A549 (cell line): ENCODE data around the gene BCAS1. TPM values are rescaled to one million over a fixed set of nuclear protein-coding genes. Genes with fewer than 3 reads are reported as not detected.

Source experiments
- ATAC-seq, 2 experiments: fragments of 200-7000 bp in 1 of 2; fragments of >200 bp in 1 of 2; cut with Nextera tagmentation in 1 of 2; cut with Tn5 transposase in 1 of 2; 3 replicates each; pipeline versions ENCODE4 v1.8.0 to v1.9.1; 2018 to 2020; ENCODE audit warnings: mild to moderate bottlenecking in 1 of 2, moderate library complexity in 1 of 2
- CTCF ChIA-PET: fragments of 300-600 bp; sonication (Branson Sonifier 250); formaldehyde crosslinking; extraction: SDS; loops from one replicate; lab custom pipeline; 2021; ENCODE audit warnings: antibody characterized with exemption, inconsistent platforms; lab: Yijun Ruan, JAX
- POLR2A ChIA-PET: fragments of 350-600 bp; formaldehyde crosslinking; extraction: SDS; loops from one replicate; lab custom pipeline; 2021; ENCODE audit warnings: antibody characterized with exemption, inconsistent platforms; lab: Yijun Ruan, JAX
- DNase-seq, 2 experiments: peaks; one replicate each; pipeline versions ENCODE4 v3.0.0 to v3.0.0-alpha.2; 2011 to 2016; ENCODE audit warnings: low read depth in 1 of 2, low spot score in 1 of 2
- FAIRE-seq: peaks from 2 replicates; lab custom pipeline; 2011; peaks lifted over from hg19 to GRCh38; lab: Jason Lieb, UNC
- H3K27ac ChIP-seq, 2 experiments: fragments of >200 bp; sonication (Bioruptor Twin); formaldehyde crosslinking; 3 replicates each; pipeline ENCODE4 v1.5.1; 2016 to 2017
- H3K4me1 ChIP-seq: fragments of >200 bp; sonication (Bioruptor Twin); formaldehyde crosslinking; 3 replicates; pipeline ENCODE4 v1.6.1; 2016
- H3K4me2 ChIP-seq: fragments of >200 bp; sonication (Bioruptor Twin); formaldehyde crosslinking; 3 replicates; pipeline ENCODE4 v1.6.1; 2016
- H3K4me3 ChIP-seq: fragments of >200 bp; sonication (Bioruptor Twin); formaldehyde crosslinking; 3 replicates; pipeline ENCODE4 v1.5.1; 2016
- H3K9me3 ChIP-seq: fragments of >200 bp; sonication (Bioruptor Twin); formaldehyde crosslinking; 3 replicates; pipeline ENCODE4 v1.6.1; 2016
- ATOH8 ChIP-seq: fragments of 250-450 bp; sonication (Bioruptor Pico); IDR thresholded peaks from 2 replicates; pipeline ENCODE4 v1.5.0; 2020; ENCODE audit warnings: low read depth, mild to moderate bottlenecking, moderate library complexity
- CBX2 ChIP-seq: fragments of 200-600 bp; sonication (generic); IDR thresholded peaks from 2 replicates; pipeline ENCODE4 v1.6.1; 2016; ENCODE audit warnings: low read depth, mild to moderate bottlenecking, borderline replicate concordance
- CBX8 ChIP-seq: fragments of 200-600 bp; sonication (generic); IDR thresholded peaks from 2 replicates; pipeline ENCODE4 v1.6.1; 2016
- CHD4 ChIP-seq: fragments of 200-600 bp; sonication (generic); IDR thresholded peaks from 2 replicates; pipeline ENCODE4 v1.6.1; 2016; ENCODE audit warnings: antibody characterized with exemption, mild to moderate bottlenecking, borderline replicate concordance
- EHF ChIP-seq: fragments of 250-450 bp; sonication (Bioruptor Pico); IDR thresholded peaks from 2 replicates; pipeline ENCODE4 v1.5.0; 2020; ENCODE audit warnings: mild to moderate bottlenecking
- EP300 ChIP-seq, 2 experiments: fragments of >200 bp; sonication (Bioruptor Twin); formaldehyde crosslinking; IDR thresholded peaks; 2 replicates in 1 of 2; 3 replicates in 1 of 2; pipeline ENCODE4 v1.6.1; 2016 to 2017
- ESRRA ChIP-seq: fragments of 150-350 bp; IDR thresholded peaks from 2 replicates; pipeline ENCODE4 v1.6.1; 2014; ENCODE audit warnings: mild to moderate bottlenecking, low read length, borderline replicate concordance
- GATA3 ChIP-seq: IDR thresholded peaks from 2 replicates; pipeline ENCODE4 v1.6.1; 2012; ENCODE audit warnings: borderline replicate concordance
- HDAC2 ChIP-seq: fragments of 200-600 bp; sonication (generic); IDR thresholded peaks from 2 replicates; pipeline ENCODE4 v1.6.1; 2016
- HEYL ChIP-seq: fragments of 250-450 bp; sonication (Bioruptor Pico); IDR thresholded peaks from 2 replicates; pipeline ENCODE4 v1.8.0; 2021; ENCODE audit warnings: mild to moderate bottlenecking, moderate library complexity
- HOXB13 ChIP-seq: fragments of 250-450 bp; sonication (Bioruptor Pico); IDR thresholded peaks from 2 replicates; pipeline ENCODE4 v1.5.0; 2020; ENCODE audit warnings: low read depth, mild to moderate bottlenecking, moderate library complexity
- HOXB5 ChIP-seq: fragments of 250-450 bp; sonication (Bioruptor Pico); IDR thresholded peaks from 2 replicates; pipeline ENCODE4 v1.5.0; 2020; ENCODE audit warnings: mild to moderate bottlenecking, moderate library complexity
- KDM1A ChIP-seq: fragments of 200-600 bp; sonication (generic); IDR thresholded peaks from 2 replicates; pipeline ENCODE4 v1.6.1; 2016; ENCODE audit warnings: low read depth, mild to moderate bottlenecking
- MAZ ChIP-seq: fragments of 150-350 bp; IDR thresholded peaks from 2 replicates; pipeline ENCODE4 v1.6.1; 2014; ENCODE audit warnings: antibody characterized with exemption, low read depth, low read length, borderline replicate concordance
- NFE2L2 ChIP-seq: fragments of 150-350 bp; conservative IDR thresholded peaks from 2 replicates; pipeline ENCODE4 v1.6.1; 2014; ENCODE audit warnings: low read length
- NPAS2 ChIP-seq: fragments of 250-450 bp; sonication (Bioruptor Pico); IDR thresholded peaks from 2 replicates; pipeline ENCODE4 v1.8.0; 2022; ENCODE audit warnings: mild to moderate bottlenecking, moderate library complexity, borderline replicate concordance
- PBX3 ChIP-seq: IDR thresholded peaks from 2 replicates; pipeline ENCODE4 v1.6.1; 2012
- POLR2A ChIP-seq: IDR thresholded peaks from 2 replicates; pipeline ENCODE4 v1.6.1; 2012; ENCODE audit warnings: mild to moderate bottlenecking, low read length
- RARB ChIP-seq: fragments of 250-450 bp; sonication (Bioruptor Pico); IDR thresholded peaks from 2 replicates; pipeline ENCODE4 v1.8.0; 2021; ENCODE audit warnings: mild to moderate bottlenecking, moderate library complexity
- RFX5 ChIP-seq: fragments of 450-650 bp; IDR thresholded peaks from 2 replicates; pipeline ENCODE4 v1.7.1; 2014; ENCODE audit warnings: antibody characterized with exemption, mild to moderate bottlenecking, moderate library complexity
- TP53 ChIP-seq: fragments of 250-450 bp; sonication (Bioruptor Pico); IDR thresholded peaks from 2 replicates; pipeline ENCODE4 v1.5.0; 2021; ENCODE audit warnings: mild to moderate bottlenecking, moderate library complexity
- USF2 ChIP-seq: fragments of 450-650 bp; IDR thresholded peaks from 2 replicates; pipeline ENCODE4 v1.6.1; 2014; ENCODE audit warnings: antibody characterized with exemption
- ZFP36 ChIP-seq: fragments of 450-650 bp; IDR thresholded peaks from 2 replicates; pipeline ENCODE4 v1.6.1; 2014; ENCODE audit warnings: borderline replicate concordance; ENCODE audit not compliant: partially characterized antibody
- ZNF302 ChIP-seq: fragments of 250-450 bp; sonication (Bioruptor Pico); IDR thresholded peaks from 2 replicates; pipeline ENCODE4 v1.9.0; 2021; ENCODE audit warnings: inconsistent platforms, mild to moderate bottlenecking, moderate library complexity
- WGBS: methylation state at CpG from one replicate; pipeline ENCODE4 v1.1.6; 2017; ENCODE audit errors: missing lambda C conversion rate; 5-methylcytosine and 5-hydroxymethylcytosine counted together
- polyA plus RNA-seq, 4 experiments: library from polyadenylated mRNA; depleted of rRNA in 3 of 4; stranded (reverse); fragments of >200 nt; fragmentation: RNase III in 1 of 4; extraction: RNeasy Plus Mini Kit Qiagen cat#74134 plus additional on column Dnase treatment in 1 of 4; gene quantifications; 2 replicates in 3 of 4; 3 replicates in 1 of 4; pipeline ENCODE4 v1.2.3, GENCODE V29; 2011 to 2017
- TF ChIP-seq, protein P1 (sequence below): fragments of 250-450 bp; sonication (Bioruptor Pico); IDR thresholded peaks from 2 replicates; pipeline ENCODE4 v1.5.0; 2021; ENCODE audit warnings: mild to moderate bottlenecking, moderate library complexity, borderline replicate concordance

Gene BCAS1
- polyA plus RNA-seq, 2 of the 4 experiments (the other 2 are of a cell fraction): 1.4 to 3.9 TPM

- ChIA-PET CTCF (interaction anchor here (1.0 to 4.1 kb wide), 8 partner anchors 10 to 46 kb away, joined by 3 to 47 read pairs (median 6); no protein-coding TSS in a partner anchor), POLR2A (interaction anchor here (1.2 to 2.5 kb wide), 9 partner anchors 16 to 57 kb away, joined by 5 to 42 read pairs (median 20); partner anchors contain the start of gene CYP24A1)
- Histone ChIP-seq H3K4me1 (peaks cover 89% of the 10 kb centered on the region), H3K27ac (peak overlapping the region; percentile 94 to 98), H3K4me2 (peak overlapping the region; percentile 53), H3K9me3 (peaks cover 10% of the 10 kb centered on the region), H3K4me3 (no peak overlapping the region)
- peak; percentile 82 for TF ChIP-seq CHD4
- TF ChIP-seq ZNF302: 0 out of 2 replicates have a peak, but pooled peaks have one; percentile 47
- TF ChIP-seq EHF: peak; percentile 72; the same call in 1 of the 2 replicates
- peak; percentile 48; the same call in 1 of the 2 replicates for TF ChIP-seq HOXB5
- no peak for TF ChIP-seq RFX5
- no peak for TF ChIP-seq EP300 (IDR thresholded peaks at IDR 0.05)
- no peak for TF ChIP-seq USF2
- no peak for TF ChIP-seq PBX3
- TF ChIP-seq TP53: peak; percentile 63; the same call in 1 of the 2 replicates
- TF ChIP-seq CBX2: no peak
- TF ChIP-seq CBX8: no peak
- no peak for TF ChIP-seq POLR2A
- TF ChIP-seq GATA3: no peak
- 0 out of 2 replicates have a peak, but pooled peaks have one; percentile 32 for TF ChIP-seq HEYL
- TF ChIP-seq NFE2L2: no peak
- TF ChIP-seq RARB (CRISPR knock-in tag): no peak
- no peak for TF ChIP-seq NPAS2 (CRISPR knock-in tag)
- no peak for TF ChIP-seq MAZ
- no peak for TF ChIP-seq ESRRA
- peak; percentile 97 for TF ChIP-seq KDM1A
- TF ChIP-seq HOXB13 (CRISPR knock-in tag): peak; percentile 12; the same call in 1 of the 2 replicates
- TF ChIP-seq HDAC2: peak; percentile 90
- TF ChIP-seq, protein P1, sequence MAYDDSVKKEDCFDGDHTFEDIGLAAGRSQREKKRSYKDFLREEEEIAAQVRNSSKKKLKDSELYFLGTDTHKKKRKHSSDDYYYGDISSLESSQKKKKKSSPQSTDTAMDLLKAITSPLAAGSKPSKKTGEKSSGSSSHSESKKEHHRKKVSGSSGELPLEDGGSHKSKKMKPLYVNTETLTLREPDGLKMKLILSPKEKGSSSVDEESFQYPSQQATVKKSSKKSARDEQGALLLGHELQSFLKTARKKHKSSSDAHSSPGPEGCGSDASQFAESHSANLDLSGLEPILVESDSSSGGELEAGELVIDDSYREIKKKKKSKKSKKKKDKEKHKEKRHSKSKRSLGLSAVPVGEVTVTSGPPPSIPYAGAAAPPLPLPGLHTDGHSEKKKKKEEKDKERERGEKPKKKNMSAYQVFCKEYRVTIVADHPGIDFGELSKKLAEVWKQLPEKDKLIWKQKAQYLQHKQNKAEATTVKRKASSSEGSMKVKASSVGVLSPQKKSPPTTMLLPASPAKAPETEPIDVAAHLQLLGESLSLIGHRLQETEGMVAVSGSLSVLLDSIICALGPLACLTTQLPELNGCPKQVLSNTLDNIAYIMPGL (CRISPR knock-in tag): peak; percentile 54; the same call in 1 of the 2 replicates
- 0 out of 2 replicates have a peak, but pooled peaks have one; percentile 30 for TF ChIP-seq ATOH8 (CRISPR knock-in tag)
- TF ChIP-seq ZFP36: peak; percentile 35
- WGBS: 87% methylated on average over 4 of the region's 4 CpGs
- no peak for ATAC-seq
- DNase-seq: no peak
- FAIRE-seq: no peak
These were observed 46.3 kb upstream of the BCAS1 start for GRCh38 chr20:54116550-54117235.
